ENCODE measurements around the gene ZNF514.
"Not testable (repeated sequence)": the region's sequence is repeated elsewhere in the genome, so short reads cannot be mapped to it uniquely, and the experiment has no call there.

Gene ZNF514

GRCh38 chr2:95159690-95160449 lies at the start of gene ZNF514:
TSS of gene ZNF514 (minus strand) at chr2:95159848. CDS start at chr2:95153253, 6,595 bp downstream.
- peak; percentile 83 for DNase-seq (ENCODE audit: low spot score)

GRCh38 chr2:95208106-95208505 lies 48.5 kb upstream of the ZNF514 start:
- DNase-seq (ENCODE audit: low spot score) = no peak

GRCh38 chr2:95207111-95207961 lies 47.7 kb upstream of the ZNF514 start, which contains the start of gene ZNF892:
TSS of gene ZNF892 (plus strand) at chr2:95207521. CDS start at chr2:95207816, 295 bp downstream.
- DNase-seq (ENCODE audit: low spot score) = peak; percentile 93

GRCh38 chr2:95206096-95206495 lies 46.4 kb upstream of the ZNF514 start:
- no peak for DNase-seq (ENCODE audit: low spot score)

- DNase-seq (ENCODE audit: low spot score) = no peak
These were observed 44.7 kb upstream of the ZNF514 start for GRCh38 chr2:95204396-95204795.

GRCh38 chr2:95203911-95204310 lies 44.3 kb upstream of the ZNF514 start:
- no peak for DNase-seq (ENCODE audit: low spot score)

- not testable (repeated sequence) for DNase-seq (ENCODE audit: low spot score)
These were observed 33.3 kb upstream of the ZNF514 start for GRCh38 chr2:95192956-95193355.

GRCh38 chr2:95185973-95186372 lies 26.3 kb upstream of the ZNF514 start:
- DNase-seq (ENCODE audit: low spot score) = no peak

GRCh38 chr2:95185197-95185596 lies 25.5 kb upstream of the ZNF514 start:
- DNase-seq (ENCODE audit: low spot score) = no peak

GRCh38 chr2:95181774-95182173 lies 22.1 kb upstream of the ZNF514 start:
- DNase-seq (ENCODE audit: low spot score) = no peak

GRCh38 chr2:95179451-95179850 lies 19.8 kb upstream of the ZNF514 start:
- no peak for DNase-seq (ENCODE audit: low spot score)

- no peak for DNase-seq (ENCODE audit: low spot score)
These were observed 14.4 kb upstream of the ZNF514 start for GRCh38 chr2:95174031-95174542.

GRCh38 chr2:95171902-95172301 lies 12.3 kb upstream of the ZNF514 start:
- DNase-seq (ENCODE audit: low spot score) = no peak

- DNase-seq (ENCODE audit: low spot score) = peak; percentile 5
These were observed 6.6 kb upstream of the ZNF514 start for GRCh38 chr2:95166065-95166763.

GRCh38 chr2:95165371-95166064 lies 5.9 kb upstream of the ZNF514 start, which contains the start of gene ZNF2:
TSS of gene ZNF2 (plus strand) at chr2:95165809. CDS start at chr2:95176227, 10,418 bp downstream.
- DNase-seq (ENCODE audit: low spot score) = peak; percentile 99

GRCh38 chr2:95165030-95165370 lies 5.4 kb upstream of the ZNF514 start:
- DNase-seq (ENCODE audit: low spot score) = no peak

- DNase-seq (ENCODE audit: low spot score) = peak; percentile 59
These were observed 593 bp downstream of the ZNF514 start for GRCh38 chr2:95158891-95159619.

GRCh38 chr2:95158441-95158840 lies 1.2 kb downstream of the ZNF514 start:
- no peak for DNase-seq (ENCODE audit: low spot score)

GRCh38 chr2:95149397-95149984 lies 10.2 kb downstream of the ZNF514 start:
- no peak for DNase-seq (ENCODE audit: low spot score)

GRCh38 chr2:95143838-95144237 lies 15.8 kb downstream of the ZNF514 start:
- DNase-seq (ENCODE audit: low spot score) = no peak
